Ovary (tissue), 3 donors: ENCODE results near the gene SAG.

Experiments
- CTCF ChIP-seq, 3 donors: fragments of 450-650 bp in 2 of 3; fragments of 200-600 bp in 1 of 3; IDR thresholded peaks; one replicate each; pipeline versions ENCODE4 v1.5.1 to v1.8.0; 2016 to 2022; ENCODE audit warnings: antibody characterized with exemption in 3 of 3, mild to moderate bottlenecking in 1 of 3
- POLR2A ChIP-seq: fragments of 450-650 bp; IDR thresholded peaks from one replicate; pipeline ENCODE4 v1.6.1; 2017; ENCODE audit warnings: antibody characterized with exemption, mild to moderate bottlenecking, moderate library complexity
- donor health status: DM: no; HTN: no; CAD: no.

- TF ChIP-seq CTCF (IDR thresholded peaks at IDR 0.05) (no peak), POLR2A (no peak)
These were observed 44.5 kb upstream of the SAG start for GRCh38 chr2:233263045-233263570.
